ENCODE data around the gene SYT7.

DNA sequence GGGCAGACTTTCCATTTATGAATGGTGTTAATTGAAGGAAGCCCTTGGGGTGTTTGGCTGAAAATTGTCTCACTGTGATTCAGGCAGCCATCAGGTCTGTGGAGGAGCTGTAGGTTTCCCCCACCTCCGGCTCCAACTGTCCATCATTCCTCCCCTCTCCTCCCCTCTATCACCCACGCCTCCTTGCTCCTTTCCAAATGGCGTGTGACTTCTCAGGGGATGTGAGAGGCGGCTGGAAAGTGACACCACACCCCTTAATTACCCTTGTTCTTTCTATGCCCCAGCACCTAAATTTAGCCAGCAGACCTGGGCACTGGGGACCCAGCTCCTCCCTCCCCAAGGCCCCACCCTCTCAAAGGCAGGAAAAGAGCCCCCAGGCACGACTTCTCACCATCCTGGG lies 38.1 kb upstream of the SYT7 start:
- TF ChIP-seq POLR2AphosphoS5 (IDR thresholded peaks at IDR 0.05; ENCODE audit: low read depth, low read length) (no peak), POLR2A (IDR thresholded peaks at IDR 0.05; ENCODE audit: low read depth, low read length) (no peak)

Measured in GM12892 (cell line).